Measurements from ENCODE around the gene SBK2.
"Not testable (repeated sequence)": the region's sequence is repeated elsewhere in the genome, so short reads cannot be mapped to it uniquely, and the experiment has no call there.

The SBK2 gene

DNA sequence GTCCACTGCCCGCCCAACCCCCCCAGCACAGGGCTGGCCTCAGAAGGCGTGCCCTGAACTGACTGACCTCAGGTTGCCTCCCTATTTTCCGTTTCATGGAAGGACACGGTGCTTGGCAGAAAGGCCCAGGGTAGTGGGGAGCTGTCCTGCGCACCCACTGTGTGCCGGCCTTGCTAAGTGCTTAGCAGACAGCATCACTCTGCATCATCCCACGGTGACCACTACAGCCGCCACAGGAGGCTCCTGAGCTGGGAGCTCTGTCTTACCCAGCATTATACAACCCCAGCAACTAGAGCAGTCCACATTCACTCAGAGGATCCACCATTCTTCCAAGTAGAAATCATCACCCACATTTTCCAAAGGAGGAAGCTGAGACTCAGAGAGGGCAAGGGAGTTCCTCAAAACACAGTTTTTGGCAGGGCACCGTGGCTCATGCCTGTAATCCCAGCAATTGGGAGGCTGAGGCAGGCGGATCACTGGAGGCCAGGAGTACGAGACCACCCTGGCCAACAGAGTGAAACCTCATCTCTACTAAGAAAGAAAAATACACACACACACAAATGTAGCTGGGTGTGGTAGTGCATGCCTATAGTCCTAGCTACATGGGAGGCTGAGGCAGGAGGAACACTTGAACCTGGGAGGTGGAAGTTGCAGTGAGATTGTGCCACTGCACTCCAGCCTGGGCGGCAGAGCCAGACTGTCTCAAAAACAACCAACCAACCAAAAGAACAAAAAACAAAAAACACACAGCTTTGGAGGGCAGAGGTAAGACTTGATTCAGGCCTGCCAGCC lies 1.6 kb downstream of the SBK2 start:
- DNase-seq (ENCODE audit: low read depth), result no peak

DNA sequence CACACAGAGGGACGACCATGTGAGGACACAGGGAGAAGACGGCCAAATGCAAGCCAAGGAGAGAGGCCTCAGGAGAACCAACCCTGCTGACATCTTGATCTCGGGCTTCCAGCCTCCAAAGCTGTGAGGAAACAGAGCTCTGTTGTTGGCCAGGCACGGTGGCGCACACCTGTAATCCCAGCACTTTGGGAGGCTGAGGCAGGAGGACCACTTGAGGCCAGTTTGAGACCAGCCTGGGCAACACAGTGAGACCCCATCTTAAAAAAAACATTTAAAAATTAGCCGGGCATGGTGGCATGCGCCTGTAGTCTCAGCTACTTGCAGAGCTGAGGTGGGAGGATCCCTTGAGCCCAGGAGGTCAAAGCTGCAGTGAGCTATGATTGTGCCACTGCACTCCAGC lies 2.7 kb downstream of the SBK2 start:
- DNase-seq (ENCODE audit: low read depth), result not testable (repeated sequence)

DNA sequence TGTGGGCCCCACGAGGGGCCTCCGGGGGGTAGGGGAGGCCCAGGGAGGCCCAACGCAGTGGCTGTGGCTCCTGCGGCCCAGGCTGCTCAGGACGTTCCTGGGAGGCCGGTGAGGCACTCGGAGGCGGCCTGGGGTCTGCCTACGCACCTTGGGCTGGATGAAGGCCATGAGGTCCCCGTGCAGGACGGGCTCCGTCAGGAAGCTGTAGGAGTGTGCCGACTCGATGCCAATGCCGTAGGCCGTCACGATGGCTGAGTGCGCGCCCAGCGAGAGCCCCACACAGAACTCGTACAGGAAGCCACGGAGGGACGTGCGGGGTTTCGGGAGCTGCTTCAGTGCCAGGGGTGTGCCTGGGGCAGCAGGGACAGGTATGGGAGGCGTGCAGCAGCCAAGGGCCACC lies 5.9 kb downstream of the SBK2 start:
- DNase-seq (ENCODE audit: low read depth), result no peak

DNA sequence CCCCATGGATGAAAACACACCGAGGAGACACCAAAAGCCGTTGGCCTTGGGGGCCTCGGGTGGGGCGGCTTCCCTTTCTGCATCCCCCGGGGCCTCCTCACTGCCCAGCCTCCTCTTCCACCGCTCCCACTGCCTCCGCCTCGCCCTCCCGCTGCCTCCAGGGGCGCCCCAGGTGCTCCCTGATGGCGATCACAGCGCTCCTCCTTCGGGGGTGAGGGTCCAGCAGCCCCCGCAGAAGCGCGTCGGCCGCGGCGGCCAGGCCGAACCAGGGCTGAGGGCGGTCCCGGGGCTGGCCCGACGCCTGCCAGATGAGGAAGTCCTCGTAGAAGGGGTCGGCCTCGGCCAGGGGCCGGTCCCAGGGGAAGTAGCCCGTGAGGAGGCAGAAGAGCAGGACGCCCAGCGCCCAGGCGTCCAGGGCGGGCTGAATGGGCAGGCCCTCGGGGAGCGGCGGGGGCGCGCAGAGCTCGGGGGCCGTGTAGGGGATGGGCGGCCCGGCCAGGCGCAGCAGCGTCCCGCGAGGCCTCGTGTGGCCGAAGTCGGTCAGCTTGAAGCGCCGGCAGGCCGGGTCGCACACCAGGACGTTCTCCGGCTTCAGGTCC lies 7.2 kb downstream of the SBK2 start:
- DNase-seq (ENCODE audit: low read depth), result no peak

DNA sequence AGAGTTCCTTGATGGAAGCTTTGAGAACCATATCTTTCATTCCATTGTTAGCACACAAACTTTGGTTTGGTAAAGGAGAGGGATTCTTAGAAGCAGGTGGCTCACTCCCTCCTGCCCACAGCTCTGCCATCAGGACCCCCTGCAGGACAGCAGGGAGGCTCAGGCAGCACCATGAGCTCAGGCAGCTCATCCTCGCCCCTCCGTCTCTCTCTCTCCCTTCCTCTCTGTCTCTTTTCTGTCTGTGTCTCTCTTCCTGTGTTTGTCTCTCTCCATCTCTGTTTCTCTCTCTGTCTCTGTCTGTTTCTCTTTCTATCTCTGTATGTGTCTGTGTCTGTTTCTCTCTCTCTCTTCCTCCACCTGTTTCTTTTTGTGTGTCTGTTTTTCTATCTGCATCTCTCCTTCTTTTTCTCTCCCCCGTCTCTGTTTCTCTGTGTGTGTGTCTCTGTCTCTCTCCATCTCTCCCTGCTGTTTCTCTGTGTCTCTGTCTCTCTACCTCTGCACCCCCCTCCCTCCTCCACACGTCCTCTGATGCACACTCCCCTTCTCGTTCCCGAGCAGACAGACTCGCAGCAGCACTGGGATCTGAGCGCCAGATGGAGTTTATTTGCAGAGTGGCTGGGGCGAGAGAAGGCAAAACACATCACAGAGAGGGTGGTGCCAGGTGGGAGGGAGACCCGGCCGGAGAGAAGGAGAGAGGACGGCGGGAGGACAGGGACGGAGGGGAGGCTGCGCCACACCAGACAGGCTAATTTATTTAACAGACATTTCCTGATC lies 8.7 kb downstream of the SBK2 start:
- no peak for DNase-seq (ENCODE audit: low read depth)

DNA sequence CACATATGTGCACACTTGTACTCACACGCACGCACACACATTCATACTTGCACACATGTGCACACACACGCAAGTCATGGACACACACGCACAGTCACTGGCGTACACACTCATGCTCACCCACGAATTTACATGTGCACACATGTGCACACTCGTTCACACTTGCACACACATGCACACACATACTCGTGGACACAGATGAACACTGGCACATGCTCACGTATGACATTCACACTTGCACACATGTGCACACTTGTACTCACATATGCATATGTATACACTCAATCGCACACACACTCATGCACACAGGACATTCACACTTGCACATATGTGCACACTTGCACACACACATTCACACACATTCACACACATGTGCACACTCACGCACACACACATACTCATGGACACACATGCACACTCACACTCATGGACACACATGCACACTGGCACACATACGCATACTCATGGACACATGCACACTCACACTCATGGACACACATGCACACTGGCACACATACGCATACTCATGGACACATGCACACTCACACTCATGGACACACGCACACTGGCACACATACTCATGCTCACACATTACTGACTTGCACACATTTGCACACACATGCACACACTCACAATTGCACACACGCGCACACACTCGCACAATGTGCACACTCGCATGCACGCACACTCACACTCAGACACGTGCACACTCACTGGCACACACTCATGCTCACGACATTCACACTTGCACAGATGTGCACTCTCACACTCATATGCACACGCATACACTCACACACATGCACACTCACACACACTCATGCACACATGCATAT lies 9.5 kb downstream of the SBK2 start:
- DNase-seq (ENCODE audit: low read depth), result no peak

DNA sequence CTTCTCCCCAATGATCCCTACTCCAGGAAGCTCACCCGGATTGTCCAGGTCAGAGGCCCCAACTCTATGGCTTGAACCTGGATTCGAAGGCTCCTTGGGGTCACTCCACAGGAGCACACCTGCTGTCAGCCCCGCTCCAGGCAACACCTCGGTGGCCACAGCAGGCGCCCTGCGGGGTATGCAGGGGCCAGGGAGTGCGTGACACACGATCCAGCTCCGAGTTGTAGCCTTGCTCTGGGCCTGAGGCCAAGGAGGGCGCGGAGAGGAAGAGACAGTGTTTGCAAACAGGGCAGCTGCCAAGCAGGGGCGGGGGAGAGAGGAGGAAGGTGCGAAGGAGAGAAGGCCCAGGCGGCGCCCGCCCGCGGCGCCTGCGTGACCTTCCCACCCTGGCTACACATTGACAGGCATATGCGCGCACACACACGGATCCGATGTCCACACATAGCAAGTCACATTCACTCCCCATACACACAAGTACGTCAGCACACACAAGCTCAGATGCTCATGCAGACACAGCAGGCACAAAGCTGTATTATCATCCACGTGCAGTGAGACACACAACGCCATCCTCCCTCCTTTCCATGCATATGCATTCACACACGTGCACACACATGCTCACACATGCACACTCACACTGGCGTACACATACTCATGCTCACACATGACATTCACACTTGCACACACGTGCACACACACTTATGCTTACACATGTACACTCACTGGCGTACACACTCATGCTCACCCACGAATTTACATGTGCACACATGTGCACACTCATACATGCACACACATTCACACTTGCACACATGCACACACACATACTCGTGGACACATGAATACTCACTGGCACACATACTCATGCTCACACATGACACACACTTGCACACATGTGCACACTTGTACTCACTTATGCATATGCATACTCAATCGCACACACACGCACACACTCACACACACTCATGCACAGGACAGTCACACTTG lies 10.4 kb downstream of the SBK2 start:
- no peak for DNase-seq (ENCODE audit: low read depth)

DNA sequence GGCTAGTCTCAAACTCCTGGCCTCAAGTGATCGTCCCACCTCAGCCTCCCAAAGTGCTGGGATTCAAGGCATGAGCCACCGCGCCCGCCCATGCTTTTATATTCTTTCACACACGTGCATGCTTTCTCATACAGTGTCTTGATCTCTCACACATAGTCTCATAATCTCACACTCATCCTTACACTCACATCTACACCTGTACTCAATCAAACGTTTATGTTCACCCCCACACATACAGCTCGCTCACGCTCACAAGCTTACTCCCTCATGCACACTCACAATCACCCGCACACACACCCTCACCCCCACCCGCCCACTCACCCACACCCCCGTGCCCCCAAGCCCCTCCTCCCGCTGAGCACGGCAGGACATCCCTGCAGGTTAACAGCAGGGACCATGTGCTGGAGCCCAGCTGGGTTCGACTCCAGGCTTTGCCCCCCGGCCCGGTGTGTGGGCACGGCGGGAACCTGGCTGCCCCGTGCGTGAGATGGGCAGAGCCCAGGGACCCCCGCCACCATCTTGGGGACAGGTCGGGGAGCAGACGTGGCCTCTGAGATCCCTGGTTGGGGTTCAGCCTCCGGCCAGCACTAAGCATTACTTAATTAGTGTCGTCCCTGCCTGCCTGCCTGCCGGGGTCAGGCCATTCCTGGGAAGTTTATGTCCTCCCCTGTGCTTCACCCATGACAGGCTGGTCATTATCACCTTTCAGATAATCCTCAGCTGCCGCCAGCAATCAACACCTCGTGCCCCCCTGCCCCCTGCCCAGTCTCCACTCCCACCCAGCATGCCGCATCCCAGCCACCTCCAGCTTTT lies 11.4 kb downstream of the SBK2 start:
- DNase-seq (ENCODE audit: low read depth), result no peak

DNA sequence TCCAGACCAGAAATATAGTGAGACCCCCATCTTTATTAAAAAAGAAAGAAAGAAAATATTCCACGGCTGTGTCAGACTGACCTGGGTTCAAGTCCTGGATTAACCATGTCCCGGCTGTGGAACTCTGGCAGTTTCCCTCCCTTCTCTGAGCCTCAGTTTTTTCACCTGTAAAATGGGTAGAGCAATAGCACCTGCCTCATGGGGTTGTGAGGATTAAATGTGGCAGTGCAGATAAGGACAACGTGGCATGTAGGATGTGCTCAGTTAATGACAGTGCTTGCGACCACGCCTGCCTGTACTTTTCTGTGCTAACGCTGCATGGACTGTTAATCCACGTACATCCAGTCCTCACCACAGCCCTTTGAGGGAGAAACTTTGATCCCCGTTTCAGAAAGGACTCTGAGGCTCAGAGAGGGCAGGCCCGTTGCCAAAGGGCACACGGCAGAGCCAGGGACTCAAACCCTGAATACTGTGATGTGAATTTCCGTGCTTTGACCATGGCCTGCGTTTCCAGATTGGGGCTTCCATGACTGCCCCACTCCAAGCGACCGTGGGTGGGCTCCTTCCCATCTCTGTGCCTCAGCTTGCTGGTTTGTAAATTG lies 16.1 kb downstream of the SBK2 start:
- no peak for DNase-seq (ENCODE audit: low read depth)

DNA sequence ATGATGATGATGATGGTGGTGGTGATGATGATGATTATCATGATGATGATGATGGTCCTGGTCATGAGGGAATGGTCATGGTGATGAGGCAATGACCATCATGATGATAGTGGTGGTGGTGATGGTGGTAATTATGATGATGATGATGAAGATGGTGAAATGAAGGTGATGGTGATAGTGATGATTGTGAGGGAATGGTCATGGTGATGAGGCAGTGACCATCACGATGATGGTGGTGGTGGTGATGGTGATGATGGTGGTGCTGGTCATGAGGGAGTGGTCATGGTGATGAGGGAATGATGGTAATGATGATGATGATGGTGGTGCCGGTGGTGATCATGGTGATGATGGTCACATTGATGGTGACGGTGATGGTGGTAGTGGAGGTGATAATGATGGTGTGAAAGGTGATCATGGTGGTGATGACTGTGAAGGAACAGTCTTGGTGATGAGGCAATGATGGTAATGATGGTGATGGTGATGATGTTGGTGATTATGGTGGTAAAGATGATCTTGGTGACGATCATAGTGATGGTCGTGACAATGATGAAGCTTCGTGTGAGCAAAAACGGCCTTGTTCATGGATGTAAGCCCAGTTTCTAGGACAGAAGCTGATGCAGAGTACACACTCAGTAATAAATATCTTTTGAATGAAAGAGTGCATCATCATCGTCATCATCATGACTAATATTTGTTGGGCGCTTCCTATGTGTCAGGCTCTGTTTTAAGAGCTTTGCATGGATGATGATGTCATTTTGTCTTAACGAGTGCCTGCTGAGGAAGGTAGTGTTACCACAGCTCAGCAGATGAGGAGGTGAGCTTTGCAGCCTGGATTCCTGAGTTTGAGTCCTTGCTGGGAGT lies 17.3 kb downstream of the SBK2 start:
- DNase-seq (ENCODE audit: low read depth), result no peak

DNA sequence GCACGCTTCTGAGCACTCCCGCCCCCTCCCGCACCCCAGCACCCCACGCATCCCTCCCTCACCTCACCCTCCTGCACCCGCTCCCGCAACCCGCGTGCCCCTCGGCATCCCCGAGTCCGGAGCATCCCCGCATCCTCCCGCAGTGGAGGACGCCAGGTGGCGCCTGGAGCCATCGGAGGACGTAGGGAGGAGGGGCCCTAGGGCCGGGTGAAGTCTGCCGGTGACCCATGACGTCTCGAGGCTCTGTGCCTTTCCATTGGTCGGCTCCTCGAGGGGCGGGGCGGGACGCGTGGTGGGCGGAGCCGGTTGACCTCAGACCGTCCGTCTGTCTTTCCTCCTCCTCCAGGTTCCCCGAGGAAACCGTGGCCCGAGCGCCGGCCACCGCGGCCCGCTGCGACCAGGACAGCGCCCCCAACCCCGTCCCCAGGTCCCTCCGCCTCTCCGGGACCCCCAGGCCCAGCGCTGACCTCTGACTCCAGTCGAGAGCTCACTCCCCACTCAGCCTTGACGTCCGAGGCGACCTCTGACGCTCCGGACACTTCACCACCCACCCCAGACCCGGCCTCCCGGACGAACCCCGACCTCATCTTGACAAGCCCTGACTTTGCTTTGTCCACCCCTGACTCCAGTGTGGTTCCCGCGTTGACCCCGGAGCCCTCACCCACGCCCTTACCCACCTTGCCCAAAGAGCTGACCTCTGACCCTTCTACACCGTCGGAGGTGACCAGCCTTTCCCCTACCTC lies 19.9 kb downstream of the SBK2 start:
- peak; percentile 78 for DNase-seq (ENCODE audit: low read depth)

DNA sequence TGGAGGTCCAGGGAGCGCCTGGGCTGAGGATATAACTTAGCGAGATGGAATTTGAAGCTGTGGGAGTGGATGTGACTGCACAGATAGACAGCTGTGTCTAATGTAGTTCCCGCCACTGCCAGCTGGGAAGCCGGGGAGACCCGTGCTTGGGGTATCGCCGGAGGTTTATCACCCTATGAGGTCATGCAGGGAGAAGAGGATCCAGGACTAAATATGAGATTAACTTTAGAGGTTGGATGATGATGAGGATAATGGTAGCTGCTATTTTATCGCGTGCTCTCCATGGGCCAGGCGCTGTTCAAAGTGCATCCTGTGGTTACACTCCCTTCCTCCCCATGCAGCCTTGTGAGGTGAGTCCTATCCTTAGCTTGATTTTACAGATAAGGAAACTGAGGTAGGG lies 28.8 kb downstream of the SBK2 start:
- DNase-seq (ENCODE audit: low read depth), result no peak

DNA sequence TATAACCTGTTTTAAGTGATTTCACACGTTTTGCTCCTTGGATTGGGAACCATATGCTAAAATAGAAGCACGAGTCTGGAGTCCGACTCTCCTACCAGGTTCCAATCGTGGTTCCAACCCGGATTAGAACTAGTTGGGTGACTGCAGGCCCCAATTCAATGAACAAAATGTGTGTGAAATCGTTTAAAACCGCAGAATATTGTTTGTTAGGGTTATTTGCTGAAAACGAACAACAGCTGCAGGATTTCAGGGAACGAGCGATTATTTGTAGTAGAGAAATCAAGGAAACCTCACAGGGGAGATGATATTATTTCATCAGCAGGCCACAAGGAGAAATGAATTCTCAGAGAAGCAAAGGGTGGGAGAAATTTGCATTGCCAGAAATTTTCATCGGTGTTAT lies 32.0 kb downstream of the SBK2 start:
- no peak for DNase-seq (ENCODE audit: low read depth)

DNA sequence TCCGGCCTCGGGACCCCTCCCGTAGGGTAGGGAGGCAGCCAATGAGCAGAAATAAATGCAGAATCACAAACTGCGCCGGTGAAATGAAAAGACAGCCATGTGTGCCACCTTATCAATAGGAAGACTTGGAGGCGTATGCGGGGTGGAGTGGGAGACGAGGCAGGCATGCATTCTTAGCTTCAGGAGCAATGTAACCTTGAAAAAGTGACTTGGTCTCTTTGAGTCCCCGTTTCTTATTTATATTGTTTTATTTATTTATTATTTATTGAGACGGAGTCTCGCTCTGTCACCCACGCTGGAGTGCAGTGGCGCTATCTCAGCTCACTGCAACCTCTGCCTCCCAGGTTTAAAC lies 32.7 kb downstream of the SBK2 start:
- DNase-seq (ENCODE audit: low read depth), result no peak

DNA sequence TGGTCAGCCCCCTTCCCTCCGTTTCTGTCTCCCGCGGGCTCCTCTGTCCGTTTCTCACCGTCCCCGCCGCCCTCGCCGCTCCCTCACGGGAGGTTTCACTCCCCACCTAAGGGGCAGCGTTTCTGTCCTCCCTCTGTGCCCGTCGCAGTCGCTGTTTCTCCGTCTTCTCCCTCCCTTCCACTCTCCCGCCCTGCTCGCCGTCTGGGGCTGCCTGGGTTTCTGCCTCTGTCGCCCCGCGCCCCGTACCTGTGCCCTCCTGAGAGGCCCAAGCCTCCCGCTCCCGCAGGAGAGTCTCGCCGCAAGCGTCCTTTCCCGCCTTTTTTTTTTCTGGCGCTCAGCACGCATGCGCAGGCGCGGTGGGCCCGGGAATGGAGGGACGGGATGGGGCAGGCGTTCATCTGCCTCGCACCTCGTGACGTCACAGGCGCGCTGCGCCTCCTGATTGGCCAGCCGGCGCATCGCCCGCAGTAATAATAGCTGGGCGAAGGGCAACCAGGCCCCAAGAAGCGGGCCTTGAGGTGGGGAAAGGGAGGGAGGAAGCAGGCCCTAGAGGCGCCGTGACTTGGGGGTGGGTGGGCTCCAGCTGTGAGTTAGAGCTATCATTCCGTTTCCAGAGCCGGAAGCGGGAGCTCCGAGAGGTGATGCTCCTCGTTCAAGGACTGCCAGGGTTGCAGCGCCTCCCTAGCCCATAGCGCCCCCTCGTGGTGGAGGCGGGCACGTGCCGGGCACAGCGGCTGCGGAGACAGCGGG lies 33.3 kb downstream of the SBK2 start:
- peak; percentile 88 for DNase-seq (ENCODE audit: low read depth)

DNA sequence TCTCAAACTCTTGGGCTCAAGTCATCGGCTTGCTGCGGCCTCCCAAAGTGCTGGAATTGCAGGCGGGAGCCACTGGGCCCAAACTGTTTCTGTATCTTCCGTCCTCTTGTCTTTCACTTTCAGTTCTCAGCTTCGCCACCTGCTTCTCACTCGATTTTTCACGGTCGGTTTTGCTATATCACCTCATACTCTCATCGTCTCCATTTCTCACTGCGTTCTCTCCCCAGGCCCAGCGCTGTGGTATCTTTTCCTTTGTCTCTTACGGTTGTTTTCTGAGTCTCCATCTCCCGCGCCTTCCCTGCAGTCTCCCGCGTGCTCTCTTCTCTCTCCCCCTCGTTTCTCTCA lies 33.8 kb downstream of the SBK2 start:
- DNase-seq (ENCODE audit: low read depth), result no peak

DNA sequence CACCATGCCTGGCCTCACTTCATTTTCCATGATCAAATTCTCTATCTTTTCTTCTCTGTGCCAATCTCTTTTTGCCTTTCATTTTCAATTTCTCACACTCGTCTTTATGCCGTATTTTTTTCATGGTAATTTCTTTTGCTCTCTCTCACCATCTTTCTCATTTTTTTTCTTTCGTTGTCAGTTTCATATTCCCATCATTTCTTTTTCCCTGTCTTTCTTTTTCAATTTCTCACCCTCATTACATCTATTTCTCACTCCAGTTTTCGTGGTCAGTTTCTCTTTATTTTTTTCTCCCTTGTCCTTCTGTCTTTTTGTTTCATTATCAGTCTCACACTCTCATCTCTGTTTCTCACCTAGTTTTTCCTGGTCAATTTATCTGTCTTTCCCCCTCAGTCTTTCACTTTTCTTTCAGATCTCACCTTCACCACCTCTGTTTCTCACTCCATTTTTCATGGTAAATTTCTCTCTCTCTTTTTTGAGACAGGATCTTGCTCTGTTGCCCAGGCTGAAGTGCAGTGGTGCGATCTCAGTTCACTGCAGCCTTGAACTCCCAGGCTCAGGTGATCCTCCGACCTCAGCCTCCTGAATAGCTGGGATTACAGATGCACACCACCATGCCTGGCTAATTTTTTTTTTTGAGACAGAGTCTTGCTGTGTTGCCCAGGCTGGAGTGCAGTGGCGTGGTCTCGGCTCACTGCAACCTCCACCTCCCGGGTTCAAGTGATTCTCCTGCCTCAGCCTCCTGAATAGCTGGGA lies 34.6 kb downstream of the SBK2 start:
- DNase-seq (ENCODE audit: low read depth), result no peak
